HEK293T (cell line): Measurements from ENCODE around the gene UGDH.

Source experiments
- BHLHE40 ChIP-seq: fragments of 450-650 bp; IDR thresholded peaks from 2 replicates; pipeline ENCODE4 v1.6.1; 2016; ENCODE audit warnings: mild to moderate bottlenecking, moderate library complexity, borderline replicate concordance
- CTBP1 ChIP-seq: fragments of 450-650 bp; IDR thresholded peaks from 2 replicates; pipeline ENCODE4 v1.6.1; 2016; ENCODE audit warnings: borderline replicate concordance
- FOXA1 ChIP-seq: fragments of 450-650 bp; IDR thresholded peaks from 2 replicates; pipeline ENCODE4 v1.6.1; 2016; ENCODE audit warnings: mild to moderate bottlenecking
- FOXK2 ChIP-seq: fragments of 450-650 bp; IDR thresholded peaks from 2 replicates; pipeline ENCODE4 v1.6.1; 2016; ENCODE audit warnings: mild to moderate bottlenecking
- HDGF ChIP-seq: fragments of 450-650 bp; IDR thresholded peaks from 2 replicates; pipeline ENCODE4 v1.6.1; 2017; ENCODE audit warnings: antibody characterized with exemption, borderline replicate concordance
- NFRKB ChIP-seq: fragments of 450-650 bp; IDR thresholded peaks from 2 replicates; pipeline ENCODE4 v1.6.1; 2016; ENCODE audit warnings: mild to moderate bottlenecking, moderate library complexity
- TARDBP ChIP-seq: fragments of 450-650 bp; IDR thresholded peaks from 2 replicates; pipeline ENCODE4 v1.6.1; 2016
- ZNF384 ChIP-seq: fragments of 450-650 bp; IDR thresholded peaks from 2 replicates; pipeline ENCODE4 v1.6.1; 2016

- no peak for TF ChIP-seq HDGF
- TF ChIP-seq CTBP1, result no peak
- TF ChIP-seq FOXK2, result no peak
- no peak for TF ChIP-seq BHLHE40
- TF ChIP-seq ZNF384, result no peak
- no peak for TF ChIP-seq NFRKB
- no peak for TF ChIP-seq TARDBP
- TF ChIP-seq FOXA1, result no peak
Measured at GRCh38 chr4:39574946-39575345, 47.7 kb upstream of the UGDH start.
